Measurements from ENCODE around the gene RAB42. TPM values are rescaled to one million over a fixed set of nuclear protein-coding genes. Genes with fewer than 3 reads are reported as not detected.
A peak's percentile ranks its signal among the peaks of the same experiment; 100 is the strongest.
"Not testable (repeated sequence)": the region's sequence is repeated elsewhere in the genome, so short reads cannot be mapped to it uniquely, and the experiment has no call there.

Gene RAB42
- total RNA-seq, 1 donor from 2014 or later, result 5.6 TPM

GRCh38 chr1:28586585-28587391, 5.3 kb upstream of the RAB42 start:
- not testable (repeated sequence) for DNase-seq (ENCODE audit: low read depth in 2 of 2)

DNA sequence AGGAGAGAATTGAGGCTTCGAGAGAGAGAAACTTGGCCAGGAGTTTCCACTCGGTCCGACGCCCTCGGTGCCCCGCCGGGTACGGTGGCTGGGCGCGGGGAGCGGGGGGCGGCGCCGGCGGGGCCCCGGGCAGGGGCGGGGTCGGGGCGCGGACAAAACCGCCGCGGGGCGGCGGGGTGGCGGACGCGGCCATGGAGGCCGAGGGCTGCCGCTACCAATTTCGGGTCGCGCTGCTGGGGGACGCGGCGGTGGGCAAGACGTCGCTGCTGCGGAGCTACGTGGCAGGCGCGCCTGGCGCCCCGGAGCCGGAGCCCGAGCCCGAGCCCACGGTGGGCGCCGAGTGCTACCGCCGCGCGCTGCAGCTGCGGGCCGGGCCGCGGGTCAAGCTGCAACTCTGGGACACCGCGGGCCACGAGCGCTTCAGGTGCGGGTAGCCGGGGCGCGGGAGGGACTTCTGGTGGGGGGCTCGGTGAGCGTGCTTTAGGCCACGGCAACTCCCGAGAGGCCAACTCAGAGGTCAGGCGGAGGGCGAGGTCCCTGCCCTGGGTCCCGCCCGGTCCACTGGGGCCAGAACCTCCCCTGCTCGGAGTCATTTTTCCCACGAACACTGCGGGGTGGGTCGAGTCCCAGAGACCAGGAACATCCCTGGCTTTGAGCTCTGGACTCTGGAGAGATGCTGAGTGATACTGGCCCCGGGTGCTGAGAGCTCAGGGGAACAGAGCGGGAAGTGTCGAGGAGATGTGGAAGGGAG, 431 bp downstream of the RAB42 start:
- no peak for DNase-seq (ENCODE audit: low read depth in 2 of 2)

DNA sequence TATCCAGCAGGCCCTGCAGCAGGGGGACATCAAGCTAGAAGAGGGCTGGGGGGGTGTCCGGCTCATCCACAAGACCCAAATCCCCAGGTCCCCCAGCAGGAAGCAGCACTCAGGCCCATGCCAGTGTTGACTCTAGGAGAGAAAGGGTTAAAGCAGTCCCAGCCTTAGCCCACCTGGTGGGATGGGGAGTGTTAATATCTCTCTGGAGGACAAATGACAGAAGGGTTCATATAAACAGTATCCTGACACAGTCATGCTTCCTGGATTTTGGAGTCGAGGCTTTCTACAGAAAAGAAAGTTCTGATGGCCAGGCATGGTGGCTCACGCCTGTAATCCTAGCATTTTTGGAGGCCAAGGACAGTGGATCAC, 1.9 kb downstream of the RAB42 start:
- DNase-seq (ENCODE audit: low read depth in 2 of 2), result not testable (repeated sequence)

DNA sequence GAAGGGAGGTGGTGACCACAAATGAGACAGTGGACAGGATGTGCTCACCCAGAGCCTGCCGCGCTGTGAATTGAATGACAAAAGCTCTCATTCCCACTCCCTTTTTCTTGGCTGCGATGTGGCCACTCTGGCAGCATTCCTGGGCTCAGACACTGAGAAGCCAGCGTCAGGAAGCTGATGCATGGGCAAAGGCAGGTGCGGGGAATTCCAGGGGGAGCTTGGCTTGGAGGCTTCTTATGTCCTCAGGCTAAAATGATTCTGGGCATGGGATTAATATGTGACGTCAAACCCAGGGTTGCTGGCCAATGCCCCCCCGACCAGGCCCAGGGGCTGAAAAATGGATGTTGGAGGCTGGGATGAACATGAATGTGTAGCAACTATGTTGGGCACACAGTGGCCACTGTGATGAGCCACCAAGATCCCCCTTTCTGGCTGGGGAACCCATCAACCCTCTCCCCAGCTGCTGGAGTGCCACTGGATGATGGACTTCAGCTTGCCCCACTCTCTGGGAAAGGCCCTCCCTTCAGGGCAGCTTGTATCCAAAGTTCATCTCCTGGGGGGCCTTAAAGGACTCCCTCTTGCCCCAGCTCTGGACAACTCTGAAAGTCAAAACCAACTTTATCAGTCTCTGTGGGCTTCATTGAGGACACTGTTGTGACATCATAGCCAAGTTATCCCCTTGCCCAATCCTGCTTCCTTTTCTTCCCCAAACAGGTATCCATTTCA, 2.8 kb downstream of the RAB42 start:
- DNase-seq (ENCODE audit: low read depth in 2 of 2), result peak; percentile 63 to 82

DNA sequence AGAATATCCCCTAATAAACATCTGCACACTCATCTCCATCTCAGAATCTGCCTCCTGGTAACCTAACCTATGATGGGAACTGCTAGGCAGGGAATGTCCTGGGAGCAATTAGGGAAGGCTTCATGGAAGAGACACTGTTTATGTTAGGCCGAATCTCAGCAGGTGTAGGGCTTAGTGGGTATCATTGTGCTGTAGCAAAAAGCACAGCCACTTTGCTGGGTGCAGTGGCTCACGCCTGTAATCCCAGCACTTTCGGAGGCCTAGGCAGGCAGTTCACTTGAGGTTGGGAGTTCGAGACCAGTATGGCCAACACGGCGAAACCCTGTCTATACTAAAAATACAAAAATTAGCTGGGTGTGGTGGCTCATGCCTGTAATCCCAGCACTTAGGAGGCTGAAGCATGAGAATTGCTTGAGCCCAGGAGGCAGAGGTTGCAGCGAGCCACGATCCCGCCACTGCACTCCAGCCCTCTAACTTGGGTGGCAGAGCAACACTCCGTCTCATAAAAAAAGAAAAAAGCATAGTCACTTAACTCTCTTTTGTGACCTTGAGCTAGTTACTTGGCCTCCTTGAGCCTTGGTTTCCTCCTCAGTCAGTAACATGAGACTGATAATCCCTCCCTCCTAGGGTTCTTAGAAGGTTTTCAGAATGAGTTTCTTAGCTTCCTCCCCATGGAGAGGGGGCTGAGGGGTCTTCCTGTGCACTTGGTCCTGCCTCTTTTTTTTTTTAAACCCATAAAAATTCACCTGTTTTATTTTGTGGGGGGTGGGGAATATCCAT, 3.5 kb downstream of the RAB42 start:
- DNase-seq (ENCODE audit: low read depth in 2 of 2), result no peak

DNA sequence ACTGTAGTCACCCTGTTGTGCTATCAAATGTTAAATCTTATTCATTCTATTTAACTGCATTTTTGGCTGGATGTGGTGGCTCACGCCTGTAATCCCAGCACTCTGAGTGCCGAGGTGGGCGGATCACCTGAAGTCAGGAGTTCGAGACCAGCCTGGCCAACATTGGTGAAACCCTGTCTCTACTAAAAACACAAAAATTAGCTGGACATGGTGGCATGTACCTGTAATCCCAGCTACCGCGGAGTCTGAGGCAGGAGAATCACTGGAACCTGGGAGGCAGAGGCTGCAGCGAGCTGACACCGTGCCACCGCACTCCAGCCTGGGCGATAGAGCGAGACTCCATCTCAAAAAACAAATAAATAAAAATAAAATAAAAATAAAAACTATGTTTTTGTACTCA, 4.2 kb downstream of the RAB42 start:
- not testable (repeated sequence) for DNase-seq (ENCODE audit: low read depth in 2 of 2)

DNA sequence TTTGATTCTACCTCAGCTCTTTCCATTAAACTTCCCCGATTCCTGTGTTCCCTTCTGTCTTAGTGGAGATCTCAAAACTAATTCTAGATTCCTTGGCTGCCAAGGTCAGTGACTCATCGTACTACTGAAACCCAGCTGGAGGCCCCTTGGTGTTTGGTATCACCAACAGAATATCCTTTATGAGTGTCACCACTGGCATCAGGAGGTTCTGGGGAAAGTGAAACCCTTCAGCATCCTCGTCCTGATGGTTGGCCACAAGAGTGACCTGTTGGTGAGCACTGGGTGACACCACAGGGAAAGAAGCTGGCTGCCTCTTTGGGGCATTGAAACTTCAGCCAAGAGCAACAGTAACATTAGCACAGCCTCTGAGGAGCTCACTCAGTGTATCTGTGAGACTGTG, 9.6 kb downstream of the RAB42 start:
- peak in 1 of 2 donors; percentile 49 for DNase-seq (ENCODE audit: low read depth in 2 of 2)

GRCh38 chr1:28602536-28603439, 10.7 kb downstream of the RAB42 start:
- peak; percentile 80 to 83 for DNase-seq (ENCODE audit: low read depth in 2 of 2)

- DNase-seq (ENCODE audit: low read depth in 2 of 2), result peak; percentile 28 to 51
These were observed 12.3 kb downstream of the RAB42 start for GRCh38 chr1:28604411-28604810.

- DNase-seq (ENCODE audit: low read depth in 2 of 2), result no peak
These were observed 12.9 kb downstream of the RAB42 start for GRCh38 chr1:28604962-28605361.

DNA sequence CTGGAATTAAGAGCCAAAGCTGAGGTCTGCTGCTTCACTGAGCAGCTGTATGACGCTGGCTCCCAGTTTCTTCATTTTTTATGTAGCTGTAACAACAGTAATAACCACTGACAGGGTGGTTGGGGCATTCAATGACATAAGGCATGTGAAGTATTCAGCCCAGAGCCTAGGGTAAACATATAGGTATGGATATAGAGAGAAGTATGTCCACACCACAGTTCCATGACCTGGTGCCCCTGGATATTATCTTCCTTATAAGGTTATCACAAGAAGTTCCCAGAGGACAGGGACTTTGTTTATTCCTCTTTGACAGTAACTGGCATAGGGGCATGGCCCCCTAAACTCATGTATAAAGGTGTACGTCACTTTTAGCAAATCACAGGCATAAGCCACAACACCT, 14.7 kb downstream of the RAB42 start:
- DNase-seq (ENCODE audit: low read depth in 2 of 2), result no peak

DNA sequence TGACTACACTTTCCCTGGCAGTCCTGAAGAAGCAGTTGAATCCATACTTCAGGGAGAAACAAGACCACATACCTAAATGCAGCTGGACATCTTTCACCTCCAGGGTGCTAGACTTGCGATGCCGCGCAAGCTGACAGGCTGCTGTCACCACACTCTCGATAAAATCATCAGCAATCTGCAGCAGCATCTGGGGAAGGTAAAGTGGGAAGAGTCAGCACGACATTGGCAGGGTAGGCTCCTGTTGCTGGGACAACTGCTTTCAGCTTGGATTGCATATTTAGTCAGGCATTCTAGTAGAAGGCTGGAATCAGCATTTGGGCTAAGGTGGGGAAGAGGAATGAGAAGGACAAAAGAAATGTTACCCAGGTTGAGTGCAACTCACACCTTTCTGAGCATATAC, 21.1 kb downstream of the RAB42 start:
- DNase-seq (ENCODE audit: low read depth in 2 of 2), result no peak

- DNase-seq (ENCODE audit: low read depth in 2 of 2), result no peak
These were observed 39.6 kb downstream of the RAB42 start for GRCh38 chr1:28631713-28632112.

DNA sequence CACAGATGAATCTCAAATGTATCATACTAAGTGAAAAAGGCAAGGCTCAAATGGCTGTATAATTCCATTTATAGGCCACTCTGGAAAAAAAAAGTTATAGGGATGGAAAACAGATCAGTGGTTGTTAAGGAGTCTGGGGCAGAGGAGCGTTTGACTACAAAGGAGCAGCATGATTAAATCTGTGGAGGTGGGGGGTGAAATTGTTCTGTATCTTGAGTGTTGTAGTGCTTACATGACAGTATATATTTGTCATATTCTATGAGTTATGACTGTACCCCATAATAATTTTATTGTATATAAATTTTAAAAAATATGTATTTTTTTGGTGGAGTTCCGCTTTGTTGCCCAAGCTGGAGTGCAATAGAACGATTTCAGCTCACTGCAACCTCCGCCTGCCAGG, 40.5 kb downstream of the RAB42 start:
- DNase-seq (ENCODE audit: low read depth in 2 of 2), result no peak

DNA sequence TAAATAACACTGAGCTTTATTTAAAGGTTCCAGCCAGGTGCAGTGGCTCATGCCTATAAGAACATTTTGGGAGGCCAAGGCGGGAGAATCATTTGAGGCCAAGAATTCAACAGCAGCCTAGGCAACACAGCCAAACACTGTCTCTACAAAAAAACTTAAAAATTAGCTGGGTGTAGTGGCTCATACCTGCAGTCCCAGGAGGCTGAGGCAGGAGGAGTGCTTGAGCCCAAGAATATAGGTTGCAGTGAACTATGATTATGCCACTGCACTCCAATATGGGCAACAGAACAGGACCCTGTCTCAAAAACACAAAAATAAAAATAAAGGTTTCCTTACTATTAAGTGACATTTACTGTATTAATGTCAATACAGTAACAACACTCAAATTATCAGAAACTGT, 48.7 kb downstream of the RAB42 start:
- DNase-seq (ENCODE audit: low read depth in 2 of 2), result peak in 1 of 2 donors; percentile 38

DNA sequence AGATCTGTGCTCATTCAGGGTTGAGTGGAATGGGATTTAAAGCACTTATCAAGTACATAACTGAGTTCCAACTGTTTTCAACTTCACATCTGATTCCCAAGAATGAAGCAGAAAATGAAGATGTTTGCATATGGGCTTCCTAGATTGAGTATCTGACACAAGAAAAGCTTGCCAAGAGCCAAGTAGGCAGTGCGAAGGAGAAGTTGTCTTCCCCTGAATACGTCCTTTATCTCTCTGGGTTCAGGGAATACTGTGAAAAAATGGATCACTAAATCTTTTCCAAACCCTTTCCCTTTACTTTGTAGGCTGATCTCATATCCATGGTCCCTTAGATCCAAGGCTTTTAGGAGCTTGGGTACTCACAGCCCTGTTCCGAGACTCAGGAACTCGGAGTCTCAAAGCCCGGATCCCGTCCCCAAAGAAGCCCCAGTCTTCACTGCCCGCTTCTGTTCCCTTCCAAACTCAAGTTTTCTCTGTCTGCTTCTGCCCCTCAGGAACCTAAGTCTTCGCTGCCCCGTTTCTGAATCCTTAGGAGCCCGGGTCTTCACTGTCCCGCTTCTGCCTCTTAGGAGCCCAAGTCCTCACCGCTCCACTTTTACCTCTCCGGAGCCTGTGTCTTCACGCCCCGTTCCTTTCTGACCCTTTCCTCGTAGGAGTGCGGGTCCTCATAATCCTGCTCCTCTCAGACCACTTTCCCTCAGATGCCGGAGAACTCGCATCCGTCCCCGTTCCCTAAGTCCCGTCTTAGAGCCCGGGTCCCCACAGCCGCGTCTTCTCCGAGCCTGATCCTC, 50.2 kb downstream of the RAB42 start:
- peak in 1 of 2 donors; percentile 1 for DNase-seq (ENCODE audit: low read depth in 2 of 2)

DNA sequence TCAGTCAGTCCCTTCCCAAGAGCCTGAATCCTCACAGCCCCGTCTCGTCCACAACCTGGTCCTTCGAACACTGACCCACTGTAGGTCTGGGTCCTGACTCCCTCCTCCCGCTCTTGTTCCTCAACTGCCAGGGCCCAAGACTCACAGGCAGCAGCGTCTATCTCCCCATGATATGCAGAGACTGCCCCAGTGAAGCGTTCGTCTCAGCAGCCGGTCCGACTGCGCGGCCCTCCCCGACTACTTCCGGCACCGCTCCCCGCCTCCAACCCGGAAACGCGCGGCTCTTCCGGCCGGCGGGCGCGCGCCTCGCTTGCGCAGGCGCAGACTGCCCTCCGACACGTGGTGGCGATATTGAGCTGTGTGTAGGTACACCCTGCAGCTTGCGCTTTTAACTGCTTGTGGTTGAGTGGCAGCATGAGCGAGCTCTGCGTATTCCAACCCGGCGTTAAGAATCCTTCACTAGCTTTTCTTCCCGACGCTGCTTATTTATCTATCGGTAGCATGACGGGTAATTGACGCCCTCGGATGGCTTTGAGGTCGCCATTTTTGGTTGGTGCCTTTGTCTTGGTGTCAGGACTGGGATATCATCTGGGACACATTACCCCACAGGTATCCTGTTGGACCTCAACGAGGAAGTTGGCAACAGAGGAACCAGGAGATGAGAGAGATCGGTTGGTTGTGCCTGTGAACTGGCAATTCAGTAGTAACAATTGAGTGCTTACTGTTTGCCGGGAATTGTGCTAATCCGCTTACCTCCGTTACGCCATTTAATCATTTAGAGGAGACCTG, 51.0 kb downstream of the RAB42 start, which contains the start of gene TAF12:
TAF12 (minus strand) TSS at position 221 of the 789 bp plus-strand sequence. CDS start 20,986 bp downstream, outside the sequence.
- DNase-seq (ENCODE audit: low read depth in 2 of 2), result peak; percentile 91 to 97

DNA sequence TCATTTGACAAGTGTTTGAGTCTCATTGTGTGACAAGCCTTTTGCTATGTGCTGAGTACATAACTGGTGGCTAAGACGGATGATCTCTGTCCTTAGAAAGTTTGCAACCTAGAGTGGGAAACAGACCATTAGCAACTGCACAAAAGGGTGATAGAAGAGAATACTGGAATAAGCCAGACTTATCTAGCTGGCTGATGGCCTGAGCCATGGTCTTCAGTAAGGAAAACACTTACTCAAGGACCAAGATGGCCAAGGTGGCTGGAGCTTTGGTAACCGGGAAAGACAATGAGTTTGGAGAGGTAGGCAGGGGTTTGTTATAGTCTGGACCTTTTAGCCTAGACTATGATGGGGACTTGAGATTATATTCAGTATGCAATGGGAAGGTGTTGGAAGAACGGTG, 52.4 kb downstream of the RAB42 start:
- no peak for DNase-seq (ENCODE audit: low read depth in 2 of 2)

All from dermis microvascular lymphatic vessel endothelial cell (primary cell).